GM20000 (cell line): ENCODE measurements around the gene KIAA1191.
A peak's percentile ranks its signal among the peaks of the same experiment; 100 is the strongest.

Experiments used
- DNase-seq: peaks from one replicate; pipeline ENCODE4 v3.0.0; 2012; ENCODE audit warnings: low spot score
- CTCF ChIP-seq: IDR thresholded peaks from 2 replicates; pipeline ENCODE4 v1.5.1; 2012; ENCODE audit warnings: mild to moderate bottlenecking, control low read depth; ENCODE audit errors: extremely low read depth, missing control alignments

KIAA1191 gene

GRCh38 chr5:176368726-176369125 lies 7.2 kb upstream of the KIAA1191 start:
- DNase-seq: no peak
- TF ChIP-seq CTCF: no peak

GRCh38 chr5:176366232-176366894 lies 4.8 kb upstream of the KIAA1191 start:
- no peak for DNase-seq
- no peak for TF ChIP-seq CTCF

DNA sequence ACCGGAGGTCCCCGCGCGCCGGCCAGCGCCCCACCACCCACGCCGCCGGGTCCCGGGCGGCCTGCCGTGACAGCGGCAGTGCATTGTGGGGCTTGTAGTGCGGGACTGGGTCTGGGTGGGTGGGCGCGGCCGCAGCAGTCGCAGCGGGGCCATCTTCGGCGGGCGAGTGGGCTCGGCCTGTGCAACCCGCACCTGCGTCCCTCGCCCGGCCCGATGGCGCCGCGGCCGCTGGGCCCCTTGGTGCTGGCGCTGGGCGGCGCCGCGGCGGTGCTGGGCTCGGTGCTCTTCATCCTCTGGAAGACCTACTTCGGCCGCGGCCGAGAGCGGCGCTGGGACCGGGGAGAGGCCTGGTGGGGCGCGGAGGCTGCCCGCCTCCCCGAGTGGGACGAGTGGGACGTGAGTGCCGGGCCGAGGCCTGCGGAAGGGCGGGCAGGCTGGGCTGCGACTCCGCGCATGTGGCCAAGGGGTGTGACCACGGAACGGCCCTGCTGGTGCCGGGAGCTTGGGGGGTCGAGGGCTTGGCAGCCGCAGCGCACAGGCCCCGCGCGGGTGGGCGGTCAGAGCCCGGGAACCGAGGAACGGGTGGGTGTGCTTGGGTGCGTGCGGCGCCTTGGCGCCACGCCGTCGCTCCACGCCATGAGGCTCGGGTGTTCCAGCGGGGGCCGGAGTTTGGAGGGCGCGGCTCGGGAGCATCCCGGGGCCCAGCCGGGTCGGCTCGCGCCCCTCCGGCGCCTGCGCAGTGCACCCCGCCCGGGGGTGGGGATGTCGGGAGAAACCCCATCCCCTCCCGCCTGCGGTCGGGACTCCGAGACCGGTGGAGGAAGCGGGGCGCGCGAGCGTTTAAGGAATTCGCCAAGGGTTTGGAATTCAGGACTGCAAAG lies 4.0 kb upstream of the KIAA1191 start, which contains the start of gene ARL10:
Gene ARL10 (plus strand): TSS at position 137 of the 881 bp plus-strand sequence. CDS start 77 bp downstream, at position 214.
- TF ChIP-seq CTCF: no peak
- DNase-seq: peak; percentile 89

- TF ChIP-seq CTCF: no peak
- DNase-seq: no peak
Measured at GRCh38 chr5:176364765-176365350, 3.3 kb upstream of the KIAA1191 start.

DNA sequence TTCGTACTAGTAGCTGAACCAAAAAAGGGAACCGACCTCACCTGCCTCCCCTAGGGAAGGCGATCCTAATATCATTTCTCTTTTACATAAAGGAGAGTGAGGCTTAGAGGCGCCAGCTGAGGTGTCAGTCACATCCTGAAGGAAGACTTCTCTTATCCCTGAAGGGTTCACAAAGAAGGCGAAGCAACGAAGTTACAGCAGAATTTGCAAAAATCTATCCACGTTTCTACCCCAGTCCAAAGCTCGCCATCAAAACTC lies 598 bp upstream of the KIAA1191 start:
- TF ChIP-seq CTCF: no peak
- DNase-seq: no peak

DNA sequence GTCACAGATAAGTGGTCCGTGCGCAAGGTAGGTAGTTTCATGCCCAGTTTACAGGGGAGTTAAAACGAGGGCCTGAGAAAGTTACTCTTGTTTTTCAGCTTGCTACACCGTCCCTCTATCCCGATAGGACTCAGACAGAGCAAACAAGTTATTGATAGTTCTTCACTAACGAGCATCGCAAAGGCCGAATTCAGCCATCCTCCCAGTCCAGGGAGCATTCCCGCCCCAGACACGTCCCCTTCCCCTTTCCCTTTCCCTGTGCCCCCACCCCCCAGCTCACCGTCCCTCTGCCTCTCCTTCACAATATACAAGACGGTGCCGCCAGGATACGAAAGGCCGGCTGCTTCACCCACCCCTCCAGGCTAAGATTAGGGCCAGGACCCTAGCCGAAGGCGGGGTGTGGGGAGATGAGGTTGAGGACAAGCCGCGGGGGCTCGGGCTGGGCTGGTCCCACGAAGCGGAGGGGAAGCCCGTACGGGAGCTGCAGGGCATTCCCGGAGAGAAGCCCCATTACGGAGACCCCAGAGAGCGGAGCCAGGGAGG lies 599 bp downstream of the KIAA1191 start:
- no peak for TF ChIP-seq CTCF
- DNase-seq: no peak

- DNase-seq: no peak
Measured at GRCh38 chr5:176359658-176360057, 1.9 kb downstream of the KIAA1191 start.

More at GRCh38 chr5:176359658-176360057, 1.9 kb downstream of the KIAA1191 start:
- no peak for TF ChIP-seq CTCF
